ENCODE data around the gene MGARP.

Gene MGARP

DNA sequence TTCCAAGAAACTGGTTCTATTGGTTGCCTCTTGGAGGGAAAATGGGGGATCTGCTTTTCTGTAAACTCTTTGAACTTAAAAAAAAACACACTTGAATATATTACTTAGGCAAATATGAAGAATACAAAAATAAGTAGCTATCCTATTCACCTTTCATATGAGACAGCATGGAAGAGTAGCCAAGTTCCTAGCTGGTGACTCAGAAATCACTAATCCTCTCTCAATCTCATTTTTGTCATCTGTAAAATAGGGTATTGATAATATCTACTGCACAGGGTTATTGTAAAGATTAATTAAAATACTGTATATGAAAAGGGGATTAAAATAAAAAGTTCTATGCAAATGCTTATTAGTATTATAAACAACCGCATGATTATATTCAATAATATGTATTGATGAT is 12.7 kb downstream of the MGARP start:
- Histone ChIP-seq H3K4me1 (ENCODE audit: control insufficient read depth, insufficient read depth, low read length) (no peaks in the 10 kb centered on the region), H3K4me3 (ENCODE audit: low read depth, low read length) (no peak overlapping the region), H3K9me3 (ENCODE audit: control insufficient read depth, insufficient read depth, low read depth, low read length) (no peaks in the 10 kb centered on the region), H3K36me3 (ENCODE audit: control insufficient read depth in 2 of 2, insufficient read depth in 1 of 2, low read length in 2 of 2) (no peaks in the 10 kb centered on the region), H3K27ac (ENCODE audit: extremely low read depth, low read depth, low read length) (no peak overlapping the region)
- ChIA-PET POLR2A (no interaction called here), CTCF (interaction anchor here (0.7 kb wide), 1 partner anchor 29 kb away, joined by 3 read pairs; no protein-coding TSS in a partner anchor)
- TF ChIP-seq, protein P1, sequence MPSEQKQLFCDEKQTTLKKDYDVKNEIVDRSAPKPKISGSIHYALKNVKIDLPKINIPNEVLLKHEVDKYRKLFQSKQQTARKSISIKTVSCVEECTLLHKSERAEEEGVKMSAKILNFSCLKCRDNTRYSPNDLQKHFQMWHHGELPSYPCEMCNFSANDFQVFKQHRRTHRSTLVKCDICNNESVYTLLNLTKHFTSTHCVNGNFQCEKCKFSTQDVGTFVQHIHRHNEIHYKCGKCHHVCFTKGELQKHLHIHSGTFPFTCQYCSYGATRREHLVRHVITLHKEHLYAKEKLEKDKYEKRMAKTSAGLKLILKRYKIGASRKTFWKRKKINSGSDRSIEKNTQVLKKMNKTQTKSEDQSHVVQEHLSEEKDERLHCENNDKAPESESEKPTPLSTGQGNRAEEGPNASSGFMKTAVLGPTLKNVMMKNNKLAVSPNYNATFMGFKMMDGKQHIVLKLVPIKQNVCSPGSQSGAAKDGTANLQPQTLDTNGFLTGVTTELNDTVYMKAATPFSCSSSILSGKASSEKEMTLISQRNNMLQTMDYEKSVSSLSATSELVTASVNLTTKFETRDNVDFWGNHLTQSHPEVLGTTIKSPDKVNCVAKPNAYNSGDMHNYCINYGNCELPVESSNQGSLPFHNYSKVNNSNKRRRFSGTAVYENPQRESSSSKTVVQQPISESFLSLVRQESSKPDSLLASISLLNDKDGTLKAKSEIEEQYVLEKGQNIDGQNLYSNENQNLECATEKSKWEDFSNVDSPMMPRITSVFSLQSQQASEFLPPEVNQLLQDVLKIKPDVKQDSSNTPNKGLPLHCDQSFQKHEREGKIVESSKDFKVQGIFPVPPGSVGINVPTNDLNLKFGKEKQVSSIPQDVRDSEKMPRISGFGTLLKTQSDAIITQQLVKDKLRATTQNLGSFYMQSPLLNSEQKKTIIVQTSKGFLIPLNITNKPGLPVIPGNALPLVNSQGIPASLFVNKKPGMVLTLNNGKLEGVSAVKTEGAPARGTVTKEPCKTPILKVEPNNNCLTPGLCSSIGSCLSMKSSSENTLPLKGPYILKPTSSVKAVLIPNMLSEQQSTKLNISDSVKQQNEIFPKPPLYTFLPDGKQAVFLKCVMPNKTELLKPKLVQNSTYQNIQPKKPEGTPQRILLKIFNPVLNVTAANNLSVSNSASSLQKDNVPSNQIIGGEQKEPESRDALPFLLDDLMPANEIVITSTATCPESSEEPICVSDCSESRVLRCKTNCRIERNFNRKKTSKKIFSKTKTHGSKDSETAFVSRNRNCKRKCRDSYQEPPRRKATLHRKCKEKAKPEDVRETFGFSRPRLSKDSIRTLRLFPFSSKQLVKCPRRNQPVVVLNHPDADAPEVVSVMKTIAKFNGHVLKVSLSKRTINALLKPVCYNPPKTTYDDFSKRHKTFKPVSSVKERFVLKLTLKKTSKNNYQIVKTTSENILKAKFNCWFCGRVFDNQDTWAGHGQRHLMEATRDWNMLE (tag by site-specific recombination; conservative IDR thresholded peaks at IDR 0.05; ENCODE audit: low read depth) = no peak
- no peak for TF ChIP-seq ZNF433 (tag by site-specific recombination; IDR thresholded peaks at IDR 0.05; ENCODE audit: low read depth)
- TF ChIP-seq, protein P2, sequence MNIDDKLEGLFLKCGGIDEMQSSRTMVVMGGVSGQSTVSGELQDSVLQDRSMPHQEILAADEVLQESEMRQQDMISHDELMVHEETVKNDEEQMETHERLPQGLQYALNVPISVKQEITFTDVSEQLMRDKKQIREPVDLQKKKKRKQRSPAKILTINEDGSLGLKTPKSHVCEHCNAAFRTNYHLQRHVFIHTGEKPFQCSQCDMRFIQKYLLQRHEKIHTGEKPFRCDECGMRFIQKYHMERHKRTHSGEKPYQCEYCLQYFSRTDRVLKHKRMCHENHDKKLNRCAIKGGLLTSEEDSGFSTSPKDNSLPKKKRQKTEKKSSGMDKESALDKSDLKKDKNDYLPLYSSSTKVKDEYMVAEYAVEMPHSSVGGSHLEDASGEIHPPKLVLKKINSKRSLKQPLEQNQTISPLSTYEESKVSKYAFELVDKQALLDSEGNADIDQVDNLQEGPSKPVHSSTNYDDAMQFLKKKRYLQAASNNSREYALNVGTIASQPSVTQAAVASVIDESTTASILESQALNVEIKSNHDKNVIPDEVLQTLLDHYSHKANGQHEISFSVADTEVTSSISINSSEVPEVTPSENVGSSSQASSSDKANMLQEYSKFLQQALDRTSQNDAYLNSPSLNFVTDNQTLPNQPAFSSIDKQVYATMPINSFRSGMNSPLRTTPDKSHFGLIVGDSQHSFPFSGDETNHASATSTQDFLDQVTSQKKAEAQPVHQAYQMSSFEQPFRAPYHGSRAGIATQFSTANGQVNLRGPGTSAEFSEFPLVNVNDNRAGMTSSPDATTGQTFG (tag by site-specific recombination; IDR thresholded peaks at IDR 0.05; ENCODE audit: borderline replicate concordance) = no peak
- TF ChIP-seq ZNF416 (tag by site-specific recombination; IDR thresholded peaks at IDR 0.05) = no peak
- no peak for TF ChIP-seq ZBTB20 (tag by site-specific recombination; IDR thresholded peaks at IDR 0.05)
- TF ChIP-seq, protein P3, sequence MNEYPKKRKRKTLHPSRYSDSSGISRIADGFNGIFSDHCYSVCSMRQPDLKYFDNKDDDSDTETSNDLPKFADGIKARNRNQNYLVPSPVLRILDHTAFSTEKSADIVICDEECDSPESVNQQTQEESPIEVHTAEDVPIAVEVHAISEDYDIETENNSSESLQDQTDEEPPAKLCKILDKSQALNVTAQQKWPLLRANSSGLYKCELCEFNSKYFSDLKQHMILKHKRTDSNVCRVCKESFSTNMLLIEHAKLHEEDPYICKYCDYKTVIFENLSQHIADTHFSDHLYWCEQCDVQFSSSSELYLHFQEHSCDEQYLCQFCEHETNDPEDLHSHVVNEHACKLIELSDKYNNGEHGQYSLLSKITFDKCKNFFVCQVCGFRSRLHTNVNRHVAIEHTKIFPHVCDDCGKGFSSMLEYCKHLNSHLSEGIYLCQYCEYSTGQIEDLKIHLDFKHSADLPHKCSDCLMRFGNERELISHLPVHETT (tag by site-specific recombination; IDR thresholded peaks at IDR 0.05) = no peak
- no peak for TF ChIP-seq ZNF292 (tag by site-specific recombination; IDR thresholded peaks at IDR 0.05; ENCODE audit: borderline replicate concordance, low read depth)
- TF ChIP-seq KLF16 (tag by site-specific recombination; IDR thresholded peaks at IDR 0.05) = no peak

DNA sequence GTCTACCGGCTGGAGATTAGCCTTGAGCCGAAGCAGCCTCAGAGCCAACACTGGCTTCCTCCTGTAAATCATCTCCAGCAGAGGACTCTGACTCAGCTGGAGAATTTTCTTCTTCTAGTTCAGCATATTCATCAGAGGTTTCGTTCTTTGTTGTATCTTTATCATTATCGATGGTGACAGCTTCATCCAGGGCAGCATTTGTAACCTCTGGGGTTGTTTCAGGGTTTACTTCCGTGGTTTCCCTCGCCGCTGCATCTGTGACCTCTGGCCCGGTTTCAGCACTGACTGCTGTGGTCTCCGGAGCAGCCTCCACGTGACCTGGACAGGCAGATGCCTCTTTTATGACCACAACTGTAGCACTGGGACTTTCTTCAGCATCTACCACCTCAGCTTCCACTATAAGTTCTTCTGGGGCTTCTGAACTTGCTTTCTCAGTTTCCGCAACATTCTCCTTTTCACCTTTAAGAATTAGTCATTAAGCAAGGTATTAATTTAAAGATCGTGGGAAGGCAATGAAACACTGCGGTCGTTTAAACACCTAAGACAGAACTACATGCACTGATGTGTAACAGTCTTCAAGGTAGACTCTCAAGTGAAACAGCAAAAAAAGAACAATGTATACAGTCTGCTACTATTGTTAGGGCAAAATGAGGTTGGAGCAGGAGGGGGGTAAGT is 13.3 kb downstream of the MGARP start:
- H3K27ac ChIP-seq (ENCODE audit: extremely low read depth, low read depth, low read length) = no peak overlapping the region
- CTCF ChIA-PET = interaction anchor here (0.7 to 1.0 kb wide), 3 partner anchors 8 to 29 kb away, joined by 3 to 6 read pairs (median 3); partner anchors contain the start of gene MGARP
- POLR2A ChIA-PET = interaction anchor here (1.4 kb wide), 1 partner anchor 35 kb away, joined by 3 read pairs; the partner anchor contains the start of gene NAA15
- TF ChIP-seq PRDM1 (tag by site-specific recombination; IDR thresholded peaks at IDR 0.05) (peak; percentile 41; the same call in 1 of the 2 replicates), GLIS1 (tag by site-specific recombination; IDR thresholded peaks at IDR 0.05) (peak; percentile 30; the same call in 1 of the 2 replicates), ZNF335 (tag by site-specific recombination; conservative IDR thresholded peaks at IDR 0.05) (0 out of 2 replicates have a peak, but pooled peaks have one; percentile 29), ZNF664 (tag by site-specific recombination; IDR thresholded peaks at IDR 0.05) (peak; percentile 9; the same call in 1 of the 2 replicates), ZNF341 (tag by site-specific recombination; IDR thresholded peaks at IDR 0.05; ENCODE audit: low read depth) (no peak), ZBTB17 (tag by site-specific recombination; IDR thresholded peaks at IDR 0.05) (0 out of 2 replicates have a peak, but pooled peaks have one; percentile 53), ZNF600 (tag by site-specific recombination; IDR thresholded peaks at IDR 0.05) (0 out of 2 replicates have a peak, but pooled peaks have one; percentile 29), YY2 (tag by site-specific recombination; IDR thresholded peaks at IDR 0.05) (no peak)
- TF ChIP-seq, protein P4, sequence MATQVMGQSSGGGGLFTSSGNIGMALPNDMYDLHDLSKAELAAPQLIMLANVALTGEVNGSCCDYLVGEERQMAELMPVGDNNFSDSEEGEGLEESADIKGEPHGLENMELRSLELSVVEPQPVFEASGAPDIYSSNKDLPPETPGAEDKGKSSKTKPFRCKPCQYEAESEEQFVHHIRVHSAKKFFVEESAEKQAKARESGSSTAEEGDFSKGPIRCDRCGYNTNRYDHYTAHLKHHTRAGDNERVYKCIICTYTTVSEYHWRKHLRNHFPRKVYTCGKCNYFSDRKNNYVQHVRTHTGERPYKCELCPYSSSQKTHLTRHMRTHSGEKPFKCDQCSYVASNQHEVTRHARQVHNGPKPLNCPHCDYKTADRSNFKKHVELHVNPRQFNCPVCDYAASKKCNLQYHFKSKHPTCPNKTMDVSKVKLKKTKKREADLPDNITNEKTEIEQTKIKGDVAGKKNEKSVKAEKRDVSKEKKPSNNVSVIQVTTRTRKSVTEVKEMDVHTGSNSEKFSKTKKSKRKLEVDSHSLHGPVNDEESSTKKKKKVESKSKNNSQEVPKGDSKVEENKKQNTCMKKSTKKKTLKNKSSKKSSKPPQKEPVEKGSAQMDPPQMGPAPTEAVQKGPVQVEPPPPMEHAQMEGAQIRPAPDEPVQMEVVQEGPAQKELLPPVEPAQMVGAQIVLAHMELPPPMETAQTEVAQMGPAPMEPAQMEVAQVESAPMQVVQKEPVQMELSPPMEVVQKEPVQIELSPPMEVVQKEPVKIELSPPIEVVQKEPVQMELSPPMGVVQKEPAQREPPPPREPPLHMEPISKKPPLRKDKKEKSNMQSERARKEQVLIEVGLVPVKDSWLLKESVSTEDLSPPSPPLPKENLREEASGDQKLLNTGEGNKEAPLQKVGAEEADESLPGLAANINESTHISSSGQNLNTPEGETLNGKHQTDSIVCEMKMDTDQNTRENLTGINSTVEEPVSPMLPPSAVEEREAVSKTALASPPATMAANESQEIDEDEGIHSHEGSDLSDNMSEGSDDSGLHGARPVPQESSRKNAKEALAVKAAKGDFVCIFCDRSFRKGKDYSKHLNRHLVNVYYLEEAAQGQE (tag by site-specific recombination; IDR thresholded peaks at IDR 0.05) = peak; percentile 61; the same call in 1 of the 2 replicates
- TF ChIP-seq, protein P5, sequence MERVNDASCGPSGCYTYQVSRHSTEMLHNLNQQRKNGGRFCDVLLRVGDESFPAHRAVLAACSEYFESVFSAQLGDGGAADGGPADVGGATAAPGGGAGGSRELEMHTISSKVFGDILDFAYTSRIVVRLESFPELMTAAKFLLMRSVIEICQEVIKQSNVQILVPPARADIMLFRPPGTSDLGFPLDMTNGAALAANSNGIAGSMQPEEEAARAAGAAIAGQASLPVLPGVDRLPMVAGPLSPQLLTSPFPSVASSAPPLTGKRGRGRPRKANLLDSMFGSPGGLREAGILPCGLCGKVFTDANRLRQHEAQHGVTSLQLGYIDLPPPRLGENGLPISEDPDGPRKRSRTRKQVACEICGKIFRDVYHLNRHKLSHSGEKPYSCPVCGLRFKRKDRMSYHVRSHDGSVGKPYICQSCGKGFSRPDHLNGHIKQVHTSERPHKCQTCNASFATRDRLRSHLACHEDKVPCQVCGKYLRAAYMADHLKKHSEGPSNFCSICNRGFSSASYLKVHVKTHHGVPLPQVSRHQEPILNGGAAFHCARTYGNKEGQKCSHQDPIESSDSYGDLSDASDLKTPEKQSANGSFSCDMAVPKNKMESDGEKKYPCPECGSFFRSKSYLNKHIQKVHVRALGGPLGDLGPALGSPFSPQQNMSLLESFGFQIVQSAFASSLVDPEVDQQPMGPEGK (tag by site-specific recombination; IDR thresholded peaks at IDR 0.05) = no peak
- H3K36me3 ChIP-seq (ENCODE audit: control insufficient read depth in 2 of 2, insufficient read depth in 1 of 2, low read length in 2 of 2) = no peaks in the 10 kb centered on the region
- H3K4me1 ChIP-seq (ENCODE audit: control insufficient read depth, insufficient read depth, low read length) = no peaks in the 10 kb centered on the region
- H3K4me3 ChIP-seq (ENCODE audit: low read depth, low read length) = peak overlapping the region; percentile 28
- no peaks in the 10 kb centered on the region for H3K9me3 ChIP-seq (ENCODE audit: control insufficient read depth, insufficient read depth, low read depth, low read length)

Data from HEK293 (cell line).